Ovary (tissue), 3 donors: ENCODE measurements around the gene TMEM196.

Experiments used
- CTCF ChIP-seq, 3 donors: fragments of 450-650 bp in 2 of 3; fragments of 200-600 bp in 1 of 3; IDR thresholded peaks; one replicate each; pipeline versions ENCODE4 v1.5.1 to v1.8.0; 2016 to 2022; ENCODE audit warnings: antibody characterized with exemption in 3 of 3, mild to moderate bottlenecking in 1 of 3
- EP300 ChIP-seq: sonication (generic); formaldehyde crosslinking; IDR thresholded peaks from one replicate; pipeline ENCODE4 v1.6.1; 2017; ENCODE audit warnings: antibody characterized with exemption
- POLR2A ChIP-seq: fragments of 450-650 bp; IDR thresholded peaks from one replicate; pipeline ENCODE4 v1.6.1; 2017; ENCODE audit warnings: antibody characterized with exemption, mild to moderate bottlenecking, moderate library complexity
- donor health status: DM: no; HTN: no; CAD: no.

- TF ChIP-seq CTCF (IDR thresholded peaks at IDR 0.05): no peak
- TF ChIP-seq EP300: no peak
- no peak for TF ChIP-seq POLR2A
Observed at GRCh38 chr7:19815546-19815945, 42.1 kb upstream of the TMEM196 start.
